HG03354 (cell line): Measurements from ENCODE around the gene SAMD4A.
A peak's percentile ranks its signal among the peaks of the same experiment; 100 is the strongest.

Source experiments
- ATAC-seq: cut with Tn5 transposase; IDR thresholded peaks from one replicate; pipeline ENCODE4 v1.9.1; 2021; ENCODE audit warnings: mild to moderate bottlenecking; ENCODE audit not compliant: unreplicated experiment, poor library complexity, severe bottlenecking

SAMD4A gene

DNA sequence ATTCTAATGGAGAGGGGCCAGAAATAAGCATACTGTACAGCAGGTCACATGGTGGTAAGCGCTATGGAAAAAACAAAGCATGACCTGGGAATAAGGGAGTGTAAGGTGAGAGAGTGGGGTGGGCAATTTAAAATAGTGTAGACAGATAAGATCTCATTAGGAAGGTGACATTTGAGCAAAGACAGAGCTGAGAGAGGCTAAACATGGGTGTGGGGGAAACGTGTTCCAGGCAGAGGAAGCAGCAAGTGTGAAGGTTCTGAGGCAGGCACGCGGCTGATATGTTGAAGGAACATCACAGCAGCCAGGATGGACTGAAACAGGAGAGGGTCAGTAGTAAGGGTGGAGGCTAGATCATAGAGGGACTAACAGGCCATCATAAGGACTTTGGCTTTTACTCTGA, 126.8 kb downstream of the SAMD4A start:
- no peak for ATAC-seq

DNA sequence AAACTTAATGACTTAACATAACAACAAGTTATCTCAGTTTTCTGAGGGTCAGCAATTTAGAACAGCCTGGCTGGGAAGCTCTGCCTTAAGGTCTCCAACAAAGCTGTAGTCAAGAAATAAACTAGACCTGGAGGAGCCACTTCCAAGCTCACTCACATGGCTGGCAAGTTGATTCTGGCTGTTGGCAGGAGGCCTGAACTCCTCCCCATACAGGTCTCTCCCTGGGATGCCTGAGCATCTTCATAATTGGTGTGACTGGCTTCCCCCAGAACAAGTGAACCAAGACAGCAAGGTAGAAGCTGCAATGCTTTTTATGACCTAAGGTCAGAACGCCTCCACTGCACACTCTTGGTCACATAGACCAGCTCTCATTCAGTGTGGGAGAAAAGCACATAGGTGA, 128.3 kb downstream of the SAMD4A start:
- no peak for ATAC-seq

DNA sequence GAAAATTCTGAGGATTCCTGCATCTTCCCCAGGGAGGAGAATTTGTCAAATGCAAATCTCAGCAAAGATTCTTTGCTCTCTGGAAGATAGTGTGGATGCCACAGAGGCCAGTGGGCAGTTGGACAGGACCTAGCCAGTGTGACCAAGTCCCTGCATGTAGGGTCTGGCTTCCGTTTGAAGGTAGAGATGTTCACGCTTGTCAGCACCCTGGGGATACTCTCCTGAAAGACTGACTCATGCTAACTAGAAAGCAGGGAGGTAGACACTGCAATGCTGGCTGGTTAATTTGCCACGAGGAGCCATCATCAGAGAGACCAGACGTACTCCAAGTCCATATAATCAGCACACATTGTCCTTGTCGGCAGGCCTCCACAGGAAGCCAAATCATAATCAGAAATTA, 130.1 kb downstream of the SAMD4A start:
- ATAC-seq = no peak

DNA sequence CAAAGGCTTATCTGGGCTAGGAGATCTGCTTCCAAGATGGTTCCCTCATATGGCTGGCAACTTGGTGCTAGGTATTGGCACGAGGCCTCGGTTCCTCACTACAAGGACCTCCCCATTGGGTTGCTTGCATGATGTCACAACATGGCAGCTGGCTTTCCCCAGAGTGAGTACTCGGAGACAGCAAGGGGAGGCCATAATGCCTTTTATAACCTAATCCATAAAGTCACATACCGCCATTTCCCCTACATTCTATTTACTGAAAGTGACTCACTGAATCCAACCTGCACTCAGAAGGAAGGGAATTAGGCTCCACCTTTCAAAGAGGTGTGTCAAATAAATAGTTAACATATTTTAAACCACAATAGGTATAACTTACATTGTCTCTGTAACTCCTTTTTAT, 130.9 kb downstream of the SAMD4A start:
- ATAC-seq = no peak

DNA sequence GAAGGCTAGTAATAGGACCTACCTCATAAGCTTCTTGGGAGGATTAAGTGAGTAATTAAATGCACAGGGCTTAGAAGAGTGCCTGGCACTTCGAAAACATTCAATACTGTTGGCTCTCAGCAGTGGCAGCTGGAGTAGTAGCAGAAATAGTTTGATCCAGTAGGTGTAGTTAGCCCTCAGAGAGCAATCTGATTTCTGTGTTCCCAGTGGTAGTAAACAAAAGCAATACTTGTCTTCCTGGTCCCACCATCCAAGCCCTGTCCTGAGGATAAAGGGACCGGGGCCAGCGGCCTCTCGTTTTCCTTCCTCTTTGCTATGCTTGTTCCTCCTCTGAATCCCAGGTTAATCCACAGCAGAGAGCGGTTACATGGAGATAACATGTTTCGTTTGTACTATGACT, 131.6 kb downstream of the SAMD4A start:
- no peak for ATAC-seq

DNA sequence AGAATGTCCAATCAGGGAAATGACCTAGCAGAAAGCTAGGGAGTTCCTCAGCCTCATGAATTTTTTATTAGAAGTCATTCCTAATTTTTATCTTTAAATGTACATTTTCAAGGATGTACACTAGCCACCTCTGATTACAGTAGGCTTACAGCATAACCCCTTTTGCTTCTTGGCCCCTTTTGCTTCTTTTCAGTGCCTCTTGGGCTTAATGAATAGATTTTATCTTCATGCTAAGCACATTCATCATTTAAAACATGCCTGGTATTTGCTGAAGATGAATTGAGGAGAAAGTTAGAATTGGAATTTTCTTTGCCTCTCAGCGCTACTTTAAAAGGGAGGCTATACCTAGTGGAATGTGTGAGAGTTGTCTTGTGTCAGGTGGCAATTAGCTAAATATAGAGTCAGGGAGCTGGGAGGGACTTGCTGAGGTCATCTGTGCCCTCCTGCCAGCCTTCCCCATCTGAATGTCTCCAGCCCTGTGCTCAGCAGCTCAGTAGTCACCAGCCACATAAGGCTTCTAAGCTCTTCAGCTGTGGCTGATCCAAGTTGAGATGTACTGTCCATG, 132.1 kb downstream of the SAMD4A start:
- ATAC-seq = no peak

DNA sequence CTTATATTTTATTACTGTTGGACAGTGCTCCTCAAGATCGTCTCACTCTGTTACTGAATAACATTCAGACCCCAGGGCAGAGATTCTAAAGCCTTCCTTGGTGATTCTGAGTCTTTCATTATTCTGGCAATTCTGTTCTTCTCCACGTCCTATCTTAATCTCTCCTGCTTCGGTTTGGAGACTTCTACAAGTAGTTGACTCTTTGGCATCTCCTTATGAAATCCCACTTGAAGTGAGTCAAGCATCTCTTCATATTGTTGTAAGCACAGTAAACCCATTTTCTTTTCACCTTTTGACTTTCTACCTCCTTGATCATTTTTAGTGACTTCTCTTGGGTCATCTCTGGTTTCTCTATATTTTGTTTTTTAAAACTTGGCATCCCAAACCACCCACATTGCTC, 132.8 kb downstream of the SAMD4A start:
- no peak for ATAC-seq

DNA sequence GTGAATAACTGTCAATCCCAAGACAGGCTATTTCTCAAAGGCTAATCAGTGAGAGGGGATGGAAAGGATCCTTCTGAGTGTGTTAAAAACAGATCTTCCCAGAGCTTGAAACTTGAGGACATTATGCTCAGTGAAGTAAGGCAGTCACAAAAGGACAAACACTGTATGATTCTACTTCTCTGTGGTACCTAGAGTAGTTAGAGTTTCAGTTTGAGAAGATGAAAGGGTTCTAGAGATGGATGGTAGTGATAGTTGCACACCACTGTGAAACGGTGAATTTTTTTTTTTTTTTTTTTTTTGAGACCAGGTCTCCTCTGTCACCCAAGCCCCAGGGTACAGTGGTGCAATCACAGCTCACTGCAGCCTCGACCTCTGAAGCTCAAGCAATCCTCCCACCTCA, 133.8 kb downstream of the SAMD4A start:
- no peak for ATAC-seq

DNA sequence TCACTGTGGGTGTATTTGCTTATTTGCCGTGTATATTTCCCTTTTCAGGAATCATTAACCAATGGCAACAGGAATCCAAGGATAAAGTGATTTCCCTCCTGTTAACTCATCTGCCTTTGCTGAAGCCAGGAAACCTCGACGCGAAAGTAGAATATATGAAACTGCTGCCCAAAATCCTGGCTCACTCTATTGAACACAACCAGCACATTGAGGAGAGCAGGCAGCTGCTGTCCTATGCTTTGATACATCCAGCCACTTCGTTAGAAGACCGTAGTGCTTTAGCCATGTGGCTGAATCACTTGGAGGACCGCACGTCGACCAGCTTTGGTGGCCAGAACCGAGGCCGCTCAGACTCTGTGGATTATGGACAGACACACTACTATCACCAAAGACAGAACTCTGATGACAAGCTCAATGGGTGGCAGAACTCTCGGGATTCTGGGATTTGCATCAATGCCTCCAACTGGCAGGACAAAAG, 135.1 kb downstream of the SAMD4A start:
- no peak for ATAC-seq

DNA sequence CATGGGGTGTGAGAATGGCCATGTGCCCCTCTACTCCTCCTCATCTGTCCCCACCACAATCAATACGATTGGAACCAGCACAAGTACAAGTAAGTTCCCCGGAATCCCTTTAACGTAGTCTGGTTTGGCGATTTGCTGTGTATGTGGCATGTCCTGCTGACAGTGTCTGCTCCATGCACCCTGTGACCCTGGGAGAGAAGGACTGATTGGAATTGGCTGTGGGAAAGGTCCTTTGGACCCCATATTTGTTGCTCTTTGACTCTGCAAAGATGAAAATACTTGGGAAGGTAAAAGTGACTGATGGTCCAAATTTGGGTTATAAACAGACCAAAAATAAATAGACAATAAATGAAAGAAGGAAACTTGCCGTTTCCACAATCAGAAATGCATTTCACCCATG, 135.6 kb downstream of the SAMD4A start:
- ATAC-seq = no peak

DNA sequence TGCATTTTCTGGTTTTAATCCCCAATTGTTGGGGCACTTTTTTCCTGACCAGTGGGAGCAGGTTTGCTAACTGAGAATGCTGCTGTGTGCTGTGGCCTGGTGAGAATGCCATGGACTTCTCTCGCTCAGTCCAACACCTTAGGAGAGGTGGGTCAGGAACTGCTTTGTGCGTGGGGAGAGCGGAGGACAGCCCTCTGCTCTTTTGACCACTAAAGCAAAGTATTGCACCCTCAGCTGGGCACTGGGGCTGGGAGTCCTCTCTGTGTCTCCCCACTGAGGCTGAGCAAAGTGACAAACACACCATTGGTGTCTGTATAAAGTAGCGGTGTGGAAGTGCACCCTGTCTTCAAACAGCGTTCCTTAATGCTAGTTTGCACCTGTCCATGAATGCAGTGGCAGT, 136.2 kb downstream of the SAMD4A start:
- ATAC-seq = no peak

DNA sequence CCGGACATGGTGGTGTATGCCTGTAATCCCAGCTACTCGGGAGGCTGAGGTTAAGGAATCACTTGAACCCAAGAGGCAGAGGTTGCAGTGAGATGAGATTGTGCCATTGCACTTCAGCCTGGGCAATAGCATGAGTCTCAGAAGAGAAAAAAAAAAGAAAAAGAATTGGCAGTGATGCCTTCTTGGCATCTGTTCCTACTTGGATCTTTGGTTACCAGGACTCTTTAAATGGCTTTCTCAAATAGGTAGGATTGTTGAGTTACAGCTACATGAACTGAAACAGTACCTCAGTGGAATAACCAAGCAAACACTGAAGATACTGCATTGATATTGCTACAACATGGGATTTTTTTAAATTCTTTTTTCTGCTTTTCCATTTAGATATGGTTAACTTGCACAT, 136.8 kb downstream of the SAMD4A start:
- no peak for ATAC-seq

DNA sequence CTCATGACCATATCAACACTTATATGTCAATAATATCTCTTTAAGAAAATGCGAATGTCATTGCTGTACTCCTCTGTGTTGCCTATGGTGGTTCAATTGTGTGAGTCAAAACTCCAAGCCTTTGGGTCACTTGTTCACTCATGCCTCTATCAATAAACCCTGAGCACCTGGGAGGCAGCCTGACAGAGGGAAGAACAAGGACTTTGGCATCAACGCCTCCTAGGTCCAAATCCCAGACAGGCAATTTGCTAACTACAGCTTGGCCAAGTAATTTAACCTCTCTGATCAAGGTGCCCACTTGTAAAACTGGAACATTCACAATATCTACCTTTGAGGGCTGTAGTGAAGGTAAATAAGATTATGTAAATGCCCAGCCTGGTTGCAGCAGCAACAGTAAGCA, 137.8 kb downstream of the SAMD4A start:
- ATAC-seq = no peak

DNA sequence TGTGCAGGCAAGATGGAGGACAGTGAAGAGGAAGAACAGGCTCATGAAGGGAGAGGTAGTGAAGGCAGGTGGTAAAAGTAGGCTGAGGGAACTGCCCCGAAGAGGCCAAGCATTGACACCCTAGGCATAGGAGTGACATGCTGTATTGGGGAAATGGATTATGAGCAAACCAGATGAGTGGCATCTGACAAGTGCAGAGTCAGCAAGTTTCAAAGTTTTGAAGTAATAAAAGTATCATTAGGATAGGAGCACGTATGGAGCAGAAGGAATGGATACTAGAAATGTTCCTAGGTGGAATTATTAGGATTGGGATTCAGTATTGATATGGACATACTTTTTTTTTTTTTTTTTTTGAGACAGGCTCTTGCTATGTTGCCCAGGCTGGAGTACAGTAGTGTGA, 139.8 kb downstream of the SAMD4A start:
- no peak for ATAC-seq

DNA sequence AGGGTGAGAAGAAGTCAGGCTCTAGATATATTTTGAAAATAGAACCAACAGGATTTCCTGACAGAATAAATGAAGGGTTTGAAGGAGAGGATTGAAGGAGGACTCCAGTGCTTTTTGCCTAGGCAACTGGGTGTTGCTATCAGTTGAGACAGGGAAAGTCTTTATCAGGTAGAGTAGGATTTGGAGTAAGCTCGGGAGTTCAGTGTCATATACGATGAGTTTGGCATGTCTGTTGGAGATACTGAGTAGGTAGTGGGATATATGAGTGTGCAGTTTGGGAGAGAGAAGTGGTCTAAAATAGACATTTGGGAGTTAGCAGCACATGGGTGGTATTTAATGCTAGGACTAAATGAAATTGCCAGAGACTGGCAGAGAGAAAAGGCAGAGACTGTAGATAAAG, 141.2 kb downstream of the SAMD4A start:
- no peak for ATAC-seq

DNA sequence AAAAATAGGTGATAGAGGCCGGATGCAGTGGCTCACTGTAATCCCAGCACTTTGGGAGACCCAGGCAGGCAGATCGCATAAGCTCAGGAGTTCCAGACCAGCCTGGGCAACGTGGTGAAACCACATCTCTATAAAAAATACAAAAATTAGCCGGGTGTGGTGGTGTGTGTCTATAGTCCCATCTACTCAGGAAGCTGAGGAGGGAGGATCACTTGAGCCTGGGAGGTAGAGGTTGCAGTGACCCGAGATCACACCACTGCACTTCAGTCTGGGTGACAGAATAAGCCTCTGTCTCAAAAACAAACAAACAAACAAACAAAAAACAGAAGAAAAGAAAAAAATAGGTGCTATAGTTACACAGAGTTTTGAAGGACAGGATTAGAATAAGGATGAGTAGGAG, 142.1 kb downstream of the SAMD4A start:
- ATAC-seq = no peak

DNA sequence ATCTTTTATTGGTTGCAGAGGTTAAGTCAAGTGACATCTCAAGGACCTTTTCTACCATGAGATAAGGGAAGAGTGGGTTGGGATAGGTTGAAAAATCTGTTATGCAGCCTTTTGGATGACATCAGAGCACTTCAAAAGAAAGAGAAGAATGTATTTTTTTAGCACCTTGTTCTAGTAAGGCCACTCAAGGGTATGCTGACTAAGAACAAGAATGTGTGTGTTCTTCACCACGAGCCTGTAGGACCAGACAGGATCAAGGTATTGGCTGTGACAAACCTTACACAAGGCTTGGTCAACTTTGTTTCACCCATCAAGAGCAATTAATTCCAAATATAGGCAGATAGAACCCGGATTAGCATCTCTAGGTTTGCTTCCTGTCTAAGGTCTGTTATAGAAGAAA, 142.5 kb downstream of the SAMD4A start:
- ATAC-seq = peak; percentile 87

DNA sequence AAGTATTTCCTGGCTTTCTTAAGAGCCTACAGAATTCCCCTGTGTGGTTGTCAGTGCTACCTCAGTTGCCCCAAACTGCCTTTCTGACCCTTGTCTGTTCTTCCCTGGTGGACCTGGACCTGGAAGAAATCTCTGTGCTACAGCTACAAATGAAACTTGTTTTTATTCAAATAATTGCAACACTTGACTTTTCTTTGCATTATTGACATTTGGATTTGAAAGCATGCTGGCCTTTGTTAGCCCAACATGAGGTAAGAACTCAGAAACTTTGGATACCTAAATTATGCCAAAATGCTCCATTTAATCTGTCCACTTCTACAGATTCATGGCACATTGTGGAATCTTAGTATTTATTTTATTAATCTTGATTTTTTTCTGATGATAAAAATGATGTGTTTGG, 142.9 kb downstream of the SAMD4A start:
- ATAC-seq = no peak

DNA sequence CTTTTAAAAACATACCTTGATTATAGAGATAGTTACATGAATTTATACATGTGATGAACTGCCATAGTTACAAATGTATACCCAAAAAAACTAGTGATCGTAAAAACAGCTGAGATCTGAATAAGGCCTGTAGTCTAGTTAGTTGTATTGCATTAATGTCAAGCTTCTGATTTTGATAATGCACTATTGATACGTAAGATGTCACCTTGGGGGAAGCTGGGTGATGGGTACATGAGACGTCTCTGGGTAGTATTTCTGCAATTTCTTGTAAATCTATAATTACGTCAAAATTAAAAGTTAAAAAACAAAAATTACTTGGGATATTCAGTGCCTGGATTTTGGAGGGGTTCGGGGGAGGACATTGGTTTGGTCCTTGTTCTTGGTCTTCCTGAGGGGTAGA, 144.4 kb downstream of the SAMD4A start:
- no peak for ATAC-seq

DNA sequence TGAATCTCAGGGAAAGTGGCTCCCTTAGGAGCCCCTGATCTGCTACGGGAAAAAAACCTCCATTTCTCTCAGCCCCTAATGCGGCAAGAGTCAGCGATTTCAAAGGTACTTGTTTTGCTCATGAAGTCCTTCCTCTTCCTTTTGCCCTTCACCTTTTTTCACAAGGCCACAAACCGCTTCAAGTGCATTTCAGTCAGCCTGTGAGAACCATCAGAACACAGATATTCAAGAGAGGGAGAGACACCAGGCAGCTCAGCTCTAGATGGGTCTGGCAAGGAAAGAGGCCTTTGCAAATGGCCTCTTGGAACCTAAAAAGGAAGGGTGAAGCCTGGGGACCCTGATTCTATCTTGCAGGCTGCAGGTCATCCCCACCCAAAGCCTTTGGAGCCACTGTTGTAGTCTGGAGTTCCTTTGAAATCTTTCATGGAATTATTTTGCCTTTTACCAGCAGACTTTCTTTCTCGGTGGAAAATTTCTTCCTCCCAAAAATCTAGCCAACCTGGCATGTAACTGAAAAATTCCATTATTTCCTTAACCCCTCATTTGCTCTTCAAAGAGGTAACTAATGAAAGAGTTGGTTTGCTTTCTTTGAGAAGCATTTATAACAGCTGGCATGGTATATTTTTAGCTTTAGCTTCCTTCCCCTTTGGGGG, 145.0 kb downstream of the SAMD4A start:
- no peak for ATAC-seq

DNA sequence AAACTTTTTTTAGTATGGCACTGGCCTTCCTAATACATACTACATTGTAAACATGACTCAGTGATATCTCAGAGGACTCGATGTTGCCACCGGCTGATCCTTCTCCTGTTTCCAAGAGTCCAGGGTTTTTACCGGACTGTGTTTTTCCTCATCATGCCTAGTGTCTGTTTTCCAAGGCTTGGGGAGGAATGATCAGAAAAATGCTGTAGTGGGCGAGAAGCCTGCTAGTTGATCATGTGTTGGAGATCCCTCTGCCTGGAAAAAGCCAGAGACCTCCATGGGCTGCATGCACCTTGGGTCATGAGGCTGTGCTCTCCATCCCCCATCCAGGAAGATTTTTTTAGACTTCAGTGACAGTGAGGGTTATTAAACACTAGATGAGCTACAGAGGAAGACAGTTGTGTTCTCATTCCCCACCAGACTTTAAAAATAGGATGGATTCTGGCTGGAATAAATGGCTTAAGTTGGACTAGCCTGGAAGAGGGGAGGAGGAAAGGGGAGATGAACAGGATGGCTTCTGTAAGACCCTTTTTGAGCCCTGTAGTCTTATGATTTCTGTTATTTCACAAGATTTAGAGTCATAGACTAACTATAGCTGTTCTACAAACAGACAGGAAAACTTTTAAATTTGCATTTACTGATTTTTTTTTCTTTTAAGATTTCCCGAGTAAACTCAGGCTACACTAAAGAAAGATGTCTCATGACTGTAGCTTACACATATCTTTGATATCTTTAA, 145.7 kb downstream of the SAMD4A start:
- no peak for ATAC-seq
